ENCODE data around the gene TUSC1. TPM values are rescaled to one million over a fixed set of nuclear protein-coding genes. Genes with fewer than 3 reads are reported as not detected.

The TUSC1 gene
- total RNA-seq = 10 to 100 TPM; 22.4 to 43.5 (median 34.0) TPM

DNA sequence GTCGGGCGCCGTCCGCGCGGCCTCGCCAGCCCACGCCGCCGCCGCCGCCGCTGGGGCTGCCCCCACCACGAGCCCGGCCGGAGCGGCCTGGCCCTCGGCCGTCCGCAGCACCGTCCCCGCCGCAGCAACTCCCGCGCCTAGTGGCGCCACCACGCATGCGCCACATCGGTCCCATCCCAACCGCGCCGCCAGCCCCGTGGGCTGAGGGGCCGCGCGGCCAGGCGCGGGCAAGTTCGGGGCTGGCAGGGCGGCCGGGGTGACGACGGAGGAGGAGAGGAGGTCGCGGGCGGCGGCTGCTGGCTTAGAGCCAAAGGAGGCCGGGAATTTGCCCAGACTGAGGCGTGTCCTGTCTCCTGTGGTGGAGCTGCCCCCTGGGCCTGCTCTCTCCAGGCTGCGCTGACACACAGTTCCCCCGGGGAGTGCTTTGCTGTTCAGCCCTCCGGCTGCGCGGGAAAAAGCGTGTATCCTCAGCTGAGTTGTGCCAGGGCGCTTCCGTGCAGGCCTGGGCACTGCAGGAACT lies at the start of gene TUSC1:
Gene TUSC1, minus strand, starts transcription at position 298 of the 520 bp plus-strand sequence. Its CDS starts 132 bp downstream, at position 166.
- WGBS = 0% methylated on average over 8 of the region's 57 CpGs
- DNase-seq (ENCODE audit: extremely low spot score) = peak; percentile 93
- Histone ChIP-seq H3K4me1 (peaks cover 10 to 30% (median 29%) of the 10 kb centered on the region in 4 donors), H3K36me3 (no peaks in the 10 kb centered on the region), H3K27ac (replicated peaks in 1 of 4) (peak within 1 kb of the TSS; percentile 98 to 100 (median 99)), H3K27me3 (no peaks in the 10 kb centered on the region), H3K4me3 (peak within 1 kb of the TSS; percentile 88 to 98 (median 91)), H3K9me3 (no peaks in the 10 kb centered on the region)
- TF ChIP-seq POLR2AphosphoS5 (IDR thresholded peaks at IDR 0.05) = peak; percentile 55 to 56
- TF ChIP-seq EP300 (IDR thresholded peaks at IDR 0.05) = peak; percentile 62
- no peak for TF ChIP-seq POLR2A (IDR thresholded peaks at IDR 0.05; ENCODE audit: low read depth)
- TF ChIP-seq, protein P1, sequence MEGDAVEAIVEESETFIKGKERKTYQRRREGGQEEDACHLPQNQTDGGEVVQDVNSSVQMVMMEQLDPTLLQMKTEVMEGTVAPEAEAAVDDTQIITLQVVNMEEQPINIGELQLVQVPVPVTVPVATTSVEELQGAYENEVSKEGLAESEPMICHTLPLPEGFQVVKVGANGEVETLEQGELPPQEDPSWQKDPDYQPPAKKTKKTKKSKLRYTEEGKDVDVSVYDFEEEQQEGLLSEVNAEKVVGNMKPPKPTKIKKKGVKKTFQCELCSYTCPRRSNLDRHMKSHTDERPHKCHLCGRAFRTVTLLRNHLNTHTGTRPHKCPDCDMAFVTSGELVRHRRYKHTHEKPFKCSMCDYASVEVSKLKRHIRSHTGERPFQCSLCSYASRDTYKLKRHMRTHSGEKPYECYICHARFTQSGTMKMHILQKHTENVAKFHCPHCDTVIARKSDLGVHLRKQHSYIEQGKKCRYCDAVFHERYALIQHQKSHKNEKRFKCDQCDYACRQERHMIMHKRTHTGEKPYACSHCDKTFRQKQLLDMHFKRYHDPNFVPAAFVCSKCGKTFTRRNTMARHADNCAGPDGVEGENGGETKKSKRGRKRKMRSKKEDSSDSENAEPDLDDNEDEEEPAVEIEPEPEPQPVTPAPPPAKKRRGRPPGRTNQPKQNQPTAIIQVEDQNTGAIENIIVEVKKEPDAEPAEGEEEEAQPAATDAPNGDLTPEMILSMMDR (IDR thresholded peaks at IDR 0.05) = peak in 1 of 3 experiments; percentile 37
- intact Hi-C loops (cut with DNase I) = no loop called here

DNA sequence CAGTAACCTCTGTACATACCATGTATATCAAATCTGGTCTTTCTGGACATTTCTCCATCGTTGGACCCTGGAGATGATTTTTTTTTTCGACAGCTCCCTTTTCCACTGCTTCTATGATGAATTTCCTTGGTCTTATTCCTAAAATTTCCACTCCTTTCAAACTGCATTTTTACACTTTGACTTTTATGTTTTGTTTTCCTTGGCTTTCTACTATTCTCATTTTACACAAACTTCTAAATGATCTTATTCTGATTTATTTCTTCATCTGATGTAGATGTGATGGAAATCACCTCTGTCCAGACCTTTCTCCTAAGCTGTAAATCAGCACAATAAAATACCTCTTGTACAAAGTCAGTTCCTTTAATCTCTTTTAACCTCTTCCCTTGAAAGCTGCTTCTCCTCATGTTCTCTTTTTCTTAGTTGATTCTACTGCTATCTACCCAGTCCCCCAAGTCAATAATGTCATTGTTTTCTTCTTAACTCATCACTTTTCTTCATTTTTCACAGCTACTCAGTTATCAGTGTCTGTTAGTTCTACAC lies 48.7 kb upstream of the TUSC1 start:
- no peak for DNase-seq (ENCODE audit: extremely low spot score)
- Histone ChIP-seq H3K4me1 (peaks cover 0 to 26% (median 14%) of the 10 kb centered on the region in 4 donors), H3K4me3 (no peak overlapping the region), H3K36me3 (no peaks in the 10 kb centered on the region), H3K27me3 (no peaks in the 10 kb centered on the region), H3K9me3 (peaks cover 0 to under 1% (median under 1%) of the 10 kb centered on the region in 4 donors), H3K27ac (replicated peaks in 1 of 4) (no peak overlapping the region)
- 34% methylated on average over 2 of the region's 2 CpGs for WGBS
- no peak for TF ChIP-seq POLR2A (IDR thresholded peaks at IDR 0.05; ENCODE audit: low read depth)
- TF ChIP-seq EP300 (IDR thresholded peaks at IDR 0.05) = no peak
- TF ChIP-seq, protein P1 (IDR thresholded peaks at IDR 0.05) = no peak
- TF ChIP-seq POLR2AphosphoS5 (IDR thresholded peaks at IDR 0.05) = no peak
- intact Hi-C loops (cut with DNase I) = no loop called here

DNA sequence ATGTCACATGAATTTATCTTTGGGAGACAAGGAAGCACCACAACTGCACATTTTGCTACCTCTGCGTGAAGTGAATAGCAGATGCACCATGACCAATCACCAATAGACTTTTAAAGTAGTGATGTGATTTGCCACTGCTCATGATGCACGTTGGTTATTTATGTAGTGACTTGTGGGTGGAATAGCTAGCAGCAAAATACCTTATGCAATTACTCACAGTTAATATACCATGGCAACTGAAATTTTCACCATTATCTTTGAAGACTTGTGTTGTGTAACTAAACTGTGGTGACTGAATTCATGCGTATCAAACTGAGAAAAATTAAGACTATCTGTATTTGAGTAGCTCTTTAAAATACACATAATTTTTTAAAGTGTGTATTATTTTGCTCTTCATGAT lies 46.2 kb upstream of the TUSC1 start:
- DNase-seq (ENCODE audit: extremely low spot score) = no peak
- TF ChIP-seq POLR2A (IDR thresholded peaks at IDR 0.05; ENCODE audit: low read depth) = no peak
- no peak for TF ChIP-seq POLR2AphosphoS5 (IDR thresholded peaks at IDR 0.05)
- H3K36me3 ChIP-seq = no peaks in the 10 kb centered on the region
- no peaks in the 10 kb centered on the region for H3K9me3 ChIP-seq
- H3K27me3 ChIP-seq = no peaks in the 10 kb centered on the region
- 80% methylated on average over 3 of the region's 3 CpGs for WGBS
- H3K4me3 ChIP-seq = no peak overlapping the region
- H3K27ac ChIP-seq (replicated peaks in 1 of 4) = no peak overlapping the region
- peaks cover 0 to 15% (median 14%) of the 10 kb centered on the region in 4 donors for H3K4me1 ChIP-seq
- intact Hi-C loops (cut with DNase I) = no loop called here

DNA sequence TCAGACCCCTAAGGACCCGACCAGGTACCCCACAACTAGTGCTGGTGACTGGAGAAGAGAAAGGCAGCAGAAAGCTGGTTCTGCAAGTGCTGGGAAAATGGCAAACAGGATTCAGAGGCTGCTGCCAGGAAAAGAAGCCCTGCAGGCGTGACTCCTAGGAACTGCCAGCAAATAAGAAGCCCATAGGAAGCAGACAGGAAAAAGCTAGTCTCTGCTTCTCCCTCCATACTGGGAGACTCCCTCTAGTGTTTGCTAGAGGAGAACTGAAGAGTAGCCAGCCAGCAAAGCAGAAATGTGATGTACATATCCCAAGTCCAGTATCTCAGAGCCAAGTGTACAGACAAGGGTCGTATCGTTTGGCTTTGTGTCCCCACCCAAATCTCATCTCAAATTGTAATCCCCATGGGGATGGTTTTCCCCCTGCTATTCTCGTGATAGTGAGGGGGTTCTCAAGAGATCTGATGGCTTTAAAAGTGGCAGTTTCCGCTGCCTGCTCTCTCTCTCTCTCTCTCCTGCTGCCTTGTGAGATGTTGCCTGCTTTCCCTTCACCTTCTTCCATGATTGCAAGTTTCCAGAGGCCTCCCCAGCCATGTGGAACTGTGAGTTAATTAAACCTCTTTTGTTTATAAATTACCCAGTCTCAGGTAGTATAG lies 38.1 kb upstream of the TUSC1 start:
- WGBS = 65% methylated on average over 6 of the region's 6 CpGs
- Histone ChIP-seq H3K27ac (replicated peaks in 1 of 4) (no peak overlapping the region), H3K4me1 (peaks cover 0 to 10% (median 7%) of the 10 kb centered on the region in 4 donors), H3K27me3 (no peaks in the 10 kb centered on the region), H3K4me3 (no peak overlapping the region), H3K9me3 (no peaks in the 10 kb centered on the region), H3K36me3 (no peaks in the 10 kb centered on the region)
- intact Hi-C loops (cut with DNase I) = no loop called here
- DNase-seq (ENCODE audit: extremely low spot score) = no peak
- TF ChIP-seq, protein P1 (IDR thresholded peaks at IDR 0.05) = peak; percentile 33 to 55 (median 55)
- no peak for TF ChIP-seq POLR2AphosphoS5 (IDR thresholded peaks at IDR 0.05)

DNA sequence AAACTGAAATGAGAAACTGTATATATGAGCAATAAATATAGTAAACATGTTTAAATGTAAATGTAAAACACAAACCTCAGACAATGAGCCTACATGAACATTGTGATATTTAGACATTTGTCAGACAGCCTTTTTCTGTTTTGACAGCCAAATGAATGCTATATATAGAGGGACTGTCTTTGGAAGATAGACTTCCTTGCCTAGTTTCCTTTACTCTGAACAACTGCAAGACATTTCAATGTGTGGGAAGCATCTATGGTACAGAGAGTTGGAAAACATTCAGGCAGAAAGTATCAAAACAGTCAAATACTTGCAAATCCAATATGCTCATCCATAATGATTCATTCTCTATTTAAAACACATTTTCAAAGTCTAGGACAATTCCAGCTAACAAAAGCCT lies 31.7 kb upstream of the TUSC1 start:
- Histone ChIP-seq H3K27ac (replicated peaks in 1 of 4) (no peak overlapping the region), H3K36me3 (no peaks in the 10 kb centered on the region), H3K4me1 (no peaks in the 10 kb centered on the region), H3K4me3 (no peak overlapping the region), H3K27me3 (no peaks in the 10 kb centered on the region), H3K9me3 (no peaks in the 10 kb centered on the region)
- DNase-seq (ENCODE audit: extremely low spot score) = no peak
- intact Hi-C loops (cut with DNase I) = no loop called here
- TF ChIP-seq, protein P1 (IDR thresholded peaks at IDR 0.05) = no peak
- TF ChIP-seq EP300 (IDR thresholded peaks at IDR 0.05) (no peak), POLR2AphosphoS5 (IDR thresholded peaks at IDR 0.05) (no peak), POLR2A (IDR thresholded peaks at IDR 0.05; ENCODE audit: low read depth) (no peak)

Data from esophagus muscularis mucosa (tissue), 4 donors.